CD4-positive, alpha-beta T cell treated with Interleukin-1 beta for 1 hour (primary cell): Measurements from ENCODE around the gene C1QTNF6.

Experiments used
- DNase-seq, 2 donors: peaks; one replicate each; pipeline ENCODE4 v3.0.0-alpha.2; 2020 to 2022

The C1QTNF6 gene

DNA sequence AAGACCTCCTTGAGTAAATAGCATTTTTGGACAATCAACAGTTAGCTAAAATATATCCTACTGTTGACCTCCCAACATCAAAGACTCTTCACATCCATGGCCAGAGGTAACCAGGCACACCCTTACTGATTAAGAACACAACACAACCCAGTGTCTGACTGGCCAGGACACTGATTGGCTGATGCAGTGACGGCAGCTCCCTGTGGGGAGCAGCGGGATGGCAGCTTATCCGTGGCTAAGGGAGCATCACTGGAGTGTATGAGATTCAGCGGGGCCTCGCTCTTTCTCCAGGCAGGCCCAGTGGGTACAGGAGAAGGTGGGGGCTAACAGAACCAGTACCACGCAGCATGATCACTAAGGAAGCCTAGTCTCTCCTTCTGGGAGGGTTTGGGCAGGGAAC, 28.0 kb downstream of the C1QTNF6 start:
- no peak for DNase-seq

GRCh38 chr22:37158963-37159290, 29.1 kb downstream of the C1QTNF6 start:
- DNase-seq: no peak

GRCh38 chr22:37157516-37158285, 30.3 kb downstream of the C1QTNF6 start:
- no peak for DNase-seq

DNA sequence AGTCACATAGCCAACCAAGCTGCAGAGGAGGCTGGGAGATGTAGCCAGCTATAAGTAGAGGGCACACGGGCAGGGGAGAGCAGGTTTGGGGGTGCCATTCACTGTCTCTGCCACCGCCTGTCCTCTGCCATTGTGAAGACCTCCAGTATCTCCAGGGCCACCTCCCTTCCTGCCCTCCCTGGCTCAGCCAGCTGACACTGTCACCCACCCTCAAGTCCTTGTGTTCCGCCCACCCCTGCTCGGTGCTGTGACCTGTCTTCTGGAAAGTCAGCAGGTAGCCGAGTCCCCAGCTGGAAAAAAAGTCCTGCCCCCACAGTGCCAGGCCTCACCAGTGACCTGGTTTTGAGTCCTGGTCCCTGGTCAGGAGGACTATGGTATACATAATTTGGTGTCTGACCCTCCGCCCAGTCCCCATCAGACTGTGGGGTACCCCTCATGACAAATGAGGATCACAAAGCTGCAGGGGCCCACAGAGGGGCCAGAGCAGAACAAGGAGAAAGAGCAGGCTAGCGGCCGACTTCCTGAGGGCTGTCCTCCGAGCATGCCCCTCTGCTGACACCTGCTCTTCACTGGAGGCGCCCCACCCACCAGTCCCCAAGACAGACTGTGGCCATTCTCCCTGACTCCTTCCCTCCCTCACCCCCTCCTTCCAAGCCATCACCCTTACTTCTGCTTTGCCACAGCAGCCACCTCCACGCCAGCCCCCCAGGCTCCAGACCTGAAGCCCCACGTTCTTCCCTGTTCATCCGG, 31.2 kb downstream of the C1QTNF6 start:
- DNase-seq: no peak

GRCh38 chr22:37155971-37156370, 32.1 kb downstream of the C1QTNF6 start:
- no peak for DNase-seq

GRCh38 chr22:37154925-37155712, 32.9 kb downstream of the C1QTNF6 start:
- no peak for DNase-seq

DNA sequence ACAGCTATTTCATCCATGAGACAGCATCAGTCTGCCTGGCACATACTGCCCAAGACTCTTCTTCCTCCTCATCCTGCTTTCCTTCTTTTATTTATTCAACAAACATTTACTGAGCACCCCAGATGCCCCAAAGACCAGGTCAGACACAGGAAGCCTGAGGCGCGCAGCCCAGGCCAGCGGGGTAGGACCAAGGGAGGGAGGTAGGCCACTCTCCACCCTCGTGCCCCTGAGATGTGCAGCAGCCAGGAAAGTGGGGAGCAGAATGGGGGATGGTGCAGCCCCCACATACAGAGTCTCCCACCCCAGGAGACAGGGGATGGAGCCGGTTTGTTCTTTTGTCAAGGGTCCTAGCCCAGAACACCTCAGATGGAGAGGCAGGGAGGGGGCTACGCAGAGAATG, 34.1 kb downstream of the C1QTNF6 start:
- DNase-seq: no peak

- DNase-seq: no peak
These were observed 36.6 kb downstream of the C1QTNF6 start for GRCh38 chr22:37151401-37151800.

DNA sequence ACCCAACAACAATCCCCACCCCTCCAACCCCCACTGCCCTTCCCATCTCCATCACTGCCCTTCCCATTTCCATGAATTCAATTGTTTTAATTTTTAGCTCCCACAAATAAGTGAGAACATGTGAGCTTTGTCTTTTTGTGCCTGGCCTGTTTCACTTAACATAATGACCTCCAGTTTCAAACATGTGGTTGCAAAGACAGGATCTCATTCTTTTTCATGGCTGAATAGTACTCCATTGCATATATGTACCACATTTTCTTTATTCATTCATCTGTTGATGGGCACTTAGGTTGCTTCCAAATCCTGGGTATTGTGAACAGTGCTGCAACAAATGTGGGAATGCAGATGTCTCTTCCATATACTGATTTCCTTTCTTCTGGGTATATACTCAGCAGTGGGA, 37.3 kb downstream of the C1QTNF6 start:
- DNase-seq: no peak

DNA sequence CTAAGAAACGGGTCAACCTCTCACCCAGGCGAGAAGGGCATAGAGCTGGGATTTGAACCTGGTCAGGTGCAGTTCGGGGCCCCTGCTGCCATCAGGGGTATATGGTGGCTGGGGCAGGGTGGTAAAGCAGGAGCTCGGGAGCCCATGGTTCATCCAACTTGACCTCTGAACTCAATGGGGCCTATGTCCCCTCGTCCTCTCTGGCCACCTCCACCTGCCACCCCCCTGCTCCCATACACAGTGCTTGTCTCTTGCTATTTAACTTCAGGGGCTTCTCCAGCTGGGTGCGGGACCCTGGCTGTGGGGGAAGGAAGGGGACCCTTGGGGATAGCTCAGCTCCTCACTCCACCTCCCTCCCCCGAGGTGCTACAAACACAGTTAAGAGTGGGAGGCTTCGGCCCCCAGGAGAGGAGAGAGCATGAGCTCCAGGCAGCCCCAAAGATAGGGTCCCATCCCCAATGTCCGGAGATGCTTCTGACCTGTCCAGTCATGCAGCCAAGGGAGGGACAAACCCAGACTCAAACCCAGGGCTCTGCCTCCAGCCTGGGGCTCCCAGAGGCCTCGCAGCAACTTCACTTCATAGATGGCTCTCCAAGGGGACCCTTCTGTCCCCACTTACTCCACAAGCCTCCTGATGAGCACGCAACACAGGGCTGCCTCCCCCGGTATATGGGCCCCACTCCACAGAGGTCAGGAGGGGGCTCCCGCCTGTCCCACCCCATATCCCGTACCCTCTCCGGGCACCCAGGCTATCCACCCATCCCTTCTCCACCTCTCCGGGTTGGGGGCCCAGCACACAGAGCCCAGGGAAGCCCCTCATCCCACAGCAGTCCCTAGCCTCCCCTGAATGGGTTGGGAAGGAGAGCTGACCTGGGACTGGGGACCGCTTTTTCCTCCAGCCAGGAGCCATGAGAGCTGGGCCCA, 39.0 kb downstream of the C1QTNF6 start:
- DNase-seq: no peak

DNA sequence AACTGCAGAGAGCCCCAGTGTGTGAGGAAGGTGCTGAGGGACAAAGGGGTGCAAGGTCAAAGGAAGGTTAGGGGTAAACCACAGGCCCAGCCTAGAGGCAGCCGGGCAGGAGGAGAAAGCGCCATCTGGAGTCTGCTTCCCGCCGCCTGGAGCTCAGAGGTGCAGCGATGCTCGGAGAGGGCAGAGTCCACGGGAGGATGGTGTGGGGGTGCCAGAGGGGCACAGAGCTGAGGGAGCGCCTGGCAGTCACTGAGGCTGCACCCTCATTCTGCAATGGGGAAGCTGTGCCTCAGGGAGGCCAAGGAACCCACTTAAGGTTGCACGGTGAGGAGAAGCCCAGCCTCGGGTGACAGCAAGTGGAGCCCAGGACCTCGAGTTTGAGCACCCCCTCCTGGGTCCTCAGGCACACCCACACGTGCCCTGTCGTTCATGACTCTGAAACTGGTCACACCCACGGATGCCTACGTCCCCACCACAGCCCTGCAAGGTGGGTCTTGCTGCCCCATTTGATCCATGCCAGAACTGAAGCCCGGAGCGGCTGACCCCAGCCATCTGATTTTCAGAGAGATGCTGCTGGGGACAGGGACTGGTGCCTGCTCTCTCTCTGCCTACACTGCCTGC, 39.9 kb downstream of the C1QTNF6 start:
- peak; percentile 29 to 47 for DNase-seq

- DNase-seq: peak in 1 of 2 donors; percentile 34
These were observed 40.7 kb downstream of the C1QTNF6 start for GRCh38 chr22:37147186-37147990.

DNA sequence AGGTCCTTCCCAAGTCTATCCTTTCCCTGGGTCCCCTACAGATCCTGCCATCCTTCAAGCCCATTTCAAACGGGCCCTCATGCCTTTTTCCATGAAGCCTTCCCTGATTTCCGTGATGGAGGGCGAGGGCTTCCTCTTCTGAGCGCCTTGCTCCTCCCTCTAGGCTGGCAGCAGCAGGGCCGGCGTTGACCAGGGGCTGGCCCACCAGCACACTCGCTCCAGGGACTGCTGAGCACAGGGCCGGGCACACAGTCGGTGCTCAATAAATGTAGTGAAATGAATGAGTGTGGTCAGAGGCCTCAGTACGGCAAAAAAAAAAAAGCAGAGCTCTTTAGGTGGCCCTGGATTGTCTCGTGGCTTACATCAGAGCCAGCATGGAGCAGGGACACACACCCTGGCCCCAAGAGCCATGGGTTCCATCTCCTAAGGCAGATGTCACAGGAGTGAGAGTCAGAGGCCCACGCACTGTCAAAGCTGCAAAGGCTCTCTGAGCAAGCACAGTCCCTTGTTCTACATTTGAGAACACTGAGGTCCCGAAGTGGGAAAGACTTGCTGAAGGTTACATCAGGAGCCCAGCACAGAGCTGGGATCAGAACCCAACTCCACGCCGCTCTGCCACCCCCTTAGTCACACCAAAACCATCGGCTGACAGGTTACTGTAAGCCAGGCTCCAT, 41.4 kb downstream of the C1QTNF6 start:
- DNase-seq: no peak

DNA sequence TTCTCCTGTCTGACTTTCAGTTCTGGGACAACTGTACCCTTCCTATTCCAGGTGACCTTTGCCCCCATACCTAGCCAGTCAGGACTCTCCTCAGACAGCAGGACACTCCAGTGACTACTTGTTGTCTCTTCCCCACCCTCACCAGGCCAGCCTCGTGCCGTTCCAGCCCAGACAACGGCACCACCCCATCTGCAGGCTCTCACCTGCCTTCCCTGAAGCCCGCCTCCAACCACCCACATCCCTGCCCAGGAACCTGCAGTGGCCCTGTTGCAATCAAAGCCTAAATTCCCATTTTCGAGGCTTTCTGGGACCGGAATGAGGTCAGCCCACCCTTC, 42.0 kb downstream of the C1QTNF6 start:
- DNase-seq: no peak

GRCh38 chr22:37145180-37146050, 42.6 kb downstream of the C1QTNF6 start:
- no peak for DNase-seq

GRCh38 chr22:37144180-37144554, 43.9 kb downstream of the C1QTNF6 start:
- DNase-seq: no peak

GRCh38 chr22:37141971-37142370, 46.1 kb downstream of the C1QTNF6 start:
- DNase-seq: no peak

GRCh38 chr22:37141476-37141875, 46.6 kb downstream of the C1QTNF6 start:
- DNase-seq: no peak

DNA sequence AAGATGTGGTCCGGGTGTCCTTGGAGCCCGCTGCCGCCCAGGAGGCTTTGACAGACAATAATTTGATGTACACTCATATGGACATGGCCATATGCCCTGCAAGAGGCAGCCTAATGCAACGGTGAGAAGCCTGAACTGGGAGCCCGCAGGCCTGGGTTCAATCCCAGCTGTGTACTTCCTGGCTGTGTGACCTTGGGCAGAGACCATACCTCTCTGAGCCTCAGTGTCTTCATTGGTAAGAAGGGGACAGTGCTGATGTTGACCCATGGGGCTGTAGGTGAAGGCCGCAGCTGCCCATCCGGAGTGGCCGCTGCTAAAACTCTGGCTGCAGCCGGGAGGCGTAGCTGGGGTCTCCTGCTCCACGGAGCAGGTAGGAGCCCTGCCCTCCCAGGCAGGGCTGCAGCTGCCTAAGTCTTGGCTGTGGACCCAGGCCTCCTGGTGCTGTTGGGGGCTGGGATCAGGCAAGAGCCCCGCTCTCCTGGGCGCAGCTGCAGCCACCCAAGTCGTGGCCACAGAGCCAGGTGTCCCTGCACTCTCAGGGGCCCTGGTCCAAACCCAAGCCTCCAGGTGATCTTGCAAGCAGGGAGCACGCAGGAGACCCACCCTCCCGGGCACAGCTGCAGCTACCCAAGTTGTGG, 47.2 kb downstream of the C1QTNF6 start:
- DNase-seq: no peak
